HG02610 (cell line): ENCODE data around the gene MKNK2.
"Not testable (repeated sequence)": the region's sequence is repeated elsewhere in the genome, so short reads cannot be mapped to it uniquely, and the experiment has no call there.

Experiments used
- ATAC-seq: cut with Tn5 transposase; IDR thresholded peaks from one replicate; pipeline ENCODE4 v1.9.1; 2021; ENCODE audit warnings: mild to moderate bottlenecking, moderate library complexity; ENCODE audit not compliant: unreplicated experiment

The MKNK2 gene

GRCh38 chr19:2050991-2051772 lies at the start of gene MKNK2:
Gene MKNK2 (minus strand): TSS chr19:2051244. CDS start chr19:2050851, 393 bp downstream.
- peak; percentile 49 for ATAC-seq

DNA sequence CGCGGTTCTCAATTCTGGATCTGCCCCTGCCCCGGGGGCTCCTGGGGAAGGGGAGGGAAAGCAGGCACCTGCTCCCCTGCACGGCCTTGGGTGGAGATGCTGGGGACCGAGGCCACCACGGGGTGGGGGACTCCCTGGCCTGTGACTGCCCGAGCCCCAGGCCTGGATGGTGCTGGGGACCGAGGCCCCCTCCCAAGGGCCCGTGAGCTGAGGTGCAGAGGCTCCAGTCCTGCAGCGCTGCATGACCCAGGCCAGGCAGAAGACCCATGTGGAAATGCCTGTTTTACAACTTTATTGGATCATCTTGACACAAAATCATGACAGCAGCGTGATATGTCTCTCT lies 49.6 kb upstream of the MKNK2 start:
- no peak for ATAC-seq

DNA sequence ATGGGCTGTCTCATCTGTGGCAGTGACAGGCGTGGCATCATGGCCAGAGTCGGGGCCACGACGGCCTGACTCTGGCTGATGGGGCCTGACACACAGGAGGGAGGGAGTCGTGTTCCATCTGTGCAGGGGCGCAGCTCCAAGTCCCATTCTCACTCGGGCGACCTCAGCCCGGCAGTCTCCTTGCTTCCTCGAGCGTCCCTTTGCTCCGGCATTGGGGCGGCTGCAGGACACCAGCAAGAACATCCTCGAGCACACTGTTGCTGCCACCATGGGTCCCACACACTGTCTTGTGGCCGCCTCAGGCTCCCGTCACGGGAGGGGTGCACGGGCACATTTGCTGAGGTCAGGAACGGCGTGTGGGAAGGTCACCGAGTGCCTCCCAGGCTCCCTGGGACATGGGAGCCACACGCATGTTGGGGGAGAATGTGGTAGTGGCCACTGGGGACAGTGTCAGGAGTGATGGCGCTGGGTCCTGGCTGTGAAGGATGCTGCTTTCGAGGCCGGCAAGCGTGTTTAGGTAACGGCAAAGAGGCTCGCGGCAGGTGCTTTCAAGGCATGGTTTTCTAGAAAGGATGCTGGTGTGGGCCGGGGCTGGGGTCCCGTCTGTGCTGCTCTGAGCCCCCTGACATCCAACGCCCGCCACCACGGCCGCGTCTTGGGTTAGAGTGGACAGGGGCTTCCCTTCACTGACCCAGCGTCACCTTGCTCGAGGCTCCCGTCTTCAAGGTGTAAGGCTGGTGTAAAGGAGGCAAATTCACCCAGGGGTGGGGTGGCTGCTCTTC lies 49.1 kb upstream of the MKNK2 start:
- ATAC-seq = no peak

DNA sequence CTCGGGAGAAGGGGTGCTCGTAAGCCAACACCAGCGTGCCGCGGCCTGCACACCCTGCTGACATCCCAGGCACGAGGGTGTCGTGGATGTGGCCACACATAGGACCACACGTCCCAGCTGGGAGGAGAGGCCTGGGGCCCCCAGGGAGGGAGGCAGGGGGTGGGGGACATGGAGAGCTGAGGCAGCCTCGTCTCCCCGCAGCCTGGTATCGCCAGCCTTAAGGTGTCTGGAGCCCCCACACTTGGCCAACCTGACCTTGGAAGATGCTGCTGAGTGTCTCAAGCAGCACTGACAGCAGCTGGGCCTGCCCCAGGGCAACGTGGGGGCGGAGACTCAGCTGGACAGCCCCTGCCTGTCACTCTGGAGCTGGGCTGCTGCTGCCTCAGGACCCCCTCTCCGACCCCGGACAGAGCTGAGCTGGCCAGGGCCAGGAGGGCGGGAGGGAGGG lies 48.0 kb upstream of the MKNK2 start:
- no peak for ATAC-seq

DNA sequence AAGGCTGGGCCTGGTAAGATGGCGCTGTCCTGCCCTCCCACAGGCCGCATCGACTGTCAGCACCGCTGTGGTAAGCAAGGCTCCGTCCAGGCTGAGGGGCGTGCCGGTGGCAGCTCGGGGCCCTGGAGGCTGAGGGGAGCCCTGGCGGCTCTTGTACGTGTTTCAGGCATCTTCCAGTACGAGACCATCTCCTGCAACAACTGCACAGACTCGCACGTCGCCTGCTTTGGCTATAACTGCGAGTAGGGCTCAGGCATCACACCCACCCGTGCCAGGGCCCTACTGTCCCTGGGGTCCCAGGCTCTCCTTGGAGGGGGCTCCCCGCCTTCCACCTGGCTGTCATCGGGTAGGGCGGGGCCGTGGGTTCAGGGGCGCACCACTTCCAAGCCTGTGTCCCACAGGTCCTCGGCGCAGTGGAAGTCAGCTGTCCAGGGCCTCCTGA lies 46.9 kb upstream of the MKNK2 start:
- ATAC-seq = no peak

DNA sequence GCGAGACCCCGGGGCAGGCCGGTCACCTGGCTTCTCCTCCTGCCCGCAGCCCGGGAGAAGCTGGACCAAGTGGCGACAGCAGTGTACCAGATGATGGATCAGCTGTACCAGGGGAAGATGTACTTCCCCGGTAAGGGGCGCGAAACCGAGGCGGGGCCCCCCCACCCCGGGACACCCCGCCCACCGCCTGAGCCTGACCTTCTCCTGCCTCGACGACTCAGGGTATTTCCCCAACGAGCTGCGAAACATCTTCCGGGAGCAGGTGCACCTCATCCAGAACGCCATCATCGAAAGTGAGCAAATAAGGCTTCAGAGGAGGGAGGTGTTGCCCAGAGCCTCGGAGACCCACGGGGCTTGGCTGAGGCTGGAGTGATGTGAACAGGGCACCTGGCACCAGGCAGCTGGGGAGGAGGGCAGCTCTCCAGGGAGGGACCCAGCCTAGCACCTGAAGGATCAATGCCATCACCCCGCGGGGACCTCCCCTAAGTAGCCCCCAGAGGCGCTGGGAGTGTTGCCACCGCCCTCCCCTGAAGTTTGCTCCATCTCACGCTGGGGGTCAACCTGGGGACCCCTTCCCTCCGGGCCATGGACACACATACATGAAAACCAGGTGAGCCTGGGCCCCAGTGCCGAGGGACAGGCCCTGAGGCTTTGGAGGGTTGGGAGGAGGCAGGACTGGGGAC lies 46.3 kb upstream of the MKNK2 start:
- no peak for ATAC-seq

- peak; percentile 59 for ATAC-seq
Observed at GRCh38 chr19:2096480-2097202, 45.6 kb upstream of the MKNK2 start, which contains the start of gene IZUMO4. Gene IZUMO4 (plus strand): TSS chr19:2096915. CDS start chr19:2096946, 31 bp downstream.

DNA sequence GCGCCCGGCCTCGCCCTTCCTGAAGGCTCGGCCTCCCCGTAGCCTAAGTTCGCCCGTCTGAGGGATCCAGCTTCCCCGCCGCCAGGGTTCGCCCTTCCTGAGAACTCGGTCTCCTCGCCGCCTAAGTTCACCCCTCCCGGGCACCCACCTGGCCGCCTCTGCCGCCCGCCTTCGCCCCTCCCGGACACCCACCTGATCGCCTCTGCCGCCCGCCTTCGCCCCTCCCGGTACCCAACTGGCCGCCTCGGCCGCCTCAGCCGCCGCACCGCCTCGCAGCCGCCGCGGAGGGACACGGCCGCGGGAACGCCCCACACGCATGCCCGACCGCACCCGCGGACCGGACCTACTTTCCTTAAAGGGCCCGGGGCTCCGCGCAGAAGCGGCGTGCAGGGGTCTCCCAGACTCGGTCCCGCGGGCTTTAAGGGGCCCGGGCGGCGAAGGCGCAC lies 45.0 kb upstream of the MKNK2 start, which contains the start of gene MOB3A:
TSS of gene MOB3A (minus strand) at position 293 of the 446 bp plus-strand sequence. CDS start 17,766 bp downstream, outside the sequence.
- peak; percentile 28 for ATAC-seq

GRCh38 chr19:2091926-2092525 lies 41.0 kb upstream of the MKNK2 start:
- ATAC-seq = not testable (repeated sequence)

DNA sequence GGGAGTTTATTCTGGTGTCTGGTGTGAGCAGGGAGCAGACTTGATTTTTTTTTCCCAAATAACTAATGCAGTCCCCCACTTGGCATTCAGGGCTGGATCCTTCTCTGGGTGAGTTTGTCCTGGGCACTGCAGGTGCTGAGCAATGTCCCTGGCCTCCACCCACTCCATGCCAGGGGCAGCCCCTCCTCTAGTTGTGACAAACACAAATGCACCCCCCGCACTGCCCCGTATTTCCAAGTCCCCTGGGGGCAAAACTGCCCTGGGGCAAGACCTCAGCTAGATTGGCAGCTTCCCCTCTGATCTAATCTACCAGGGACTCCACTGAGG lies 38.6 kb upstream of the MKNK2 start:
- no peak for ATAC-seq

DNA sequence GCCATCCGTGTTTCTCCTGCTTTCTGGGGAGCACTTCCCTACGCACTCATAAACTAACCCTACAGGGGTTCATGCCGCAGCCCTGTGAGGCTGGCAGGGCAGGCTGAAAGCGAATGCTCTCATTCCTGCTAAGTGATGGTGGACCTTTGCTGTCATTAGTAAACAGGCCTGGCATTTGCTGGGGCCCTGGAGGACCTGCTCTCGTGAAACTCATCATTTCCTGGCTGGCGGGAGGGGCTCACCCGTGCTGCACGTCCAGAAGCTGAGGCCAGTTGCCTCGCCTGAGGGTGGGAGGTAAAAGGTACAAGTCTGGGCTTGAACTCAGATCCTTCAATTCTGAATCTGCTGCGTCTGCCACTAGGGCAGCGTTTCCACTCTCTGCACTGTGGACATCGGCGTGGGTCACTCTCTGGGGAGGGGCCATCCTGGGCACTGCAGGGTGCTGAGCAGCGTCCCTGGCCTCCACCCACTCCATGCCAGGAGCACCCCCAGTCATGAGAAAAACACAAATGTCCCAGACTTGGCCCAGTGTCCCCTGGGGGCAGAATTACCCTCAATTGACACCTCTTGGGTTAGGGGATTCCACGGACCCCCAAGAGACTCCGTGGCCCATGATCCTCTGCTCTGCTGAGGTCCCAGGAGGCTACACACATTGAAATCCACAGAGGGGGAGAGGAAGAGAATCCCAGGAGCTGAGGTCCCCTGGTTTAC lies 38.1 kb upstream of the MKNK2 start:
- ATAC-seq = no peak

DNA sequence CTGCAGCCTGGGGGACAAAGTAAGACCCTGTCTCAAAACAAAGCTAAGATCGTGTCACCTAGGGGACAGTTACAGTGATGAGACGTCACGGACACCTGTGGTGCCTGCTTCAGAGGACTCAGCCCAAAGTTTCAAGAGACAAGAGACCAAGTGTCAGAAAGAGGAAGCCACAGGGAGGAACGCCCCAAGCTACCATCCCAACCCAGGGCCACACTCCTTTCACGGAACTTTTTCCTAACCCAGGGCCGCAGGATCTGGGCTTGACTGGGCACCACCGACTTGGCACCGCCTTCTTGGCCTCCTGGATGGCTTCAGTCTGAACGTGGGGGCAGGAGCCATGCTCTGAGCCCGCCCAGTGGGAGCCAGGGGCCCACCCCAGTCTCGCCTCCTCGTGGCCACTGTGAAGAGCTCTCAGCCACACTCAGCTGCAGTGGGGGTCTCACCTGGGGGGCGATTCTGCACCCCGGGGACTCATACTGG lies 36.6 kb upstream of the MKNK2 start:
- no peak for ATAC-seq

DNA sequence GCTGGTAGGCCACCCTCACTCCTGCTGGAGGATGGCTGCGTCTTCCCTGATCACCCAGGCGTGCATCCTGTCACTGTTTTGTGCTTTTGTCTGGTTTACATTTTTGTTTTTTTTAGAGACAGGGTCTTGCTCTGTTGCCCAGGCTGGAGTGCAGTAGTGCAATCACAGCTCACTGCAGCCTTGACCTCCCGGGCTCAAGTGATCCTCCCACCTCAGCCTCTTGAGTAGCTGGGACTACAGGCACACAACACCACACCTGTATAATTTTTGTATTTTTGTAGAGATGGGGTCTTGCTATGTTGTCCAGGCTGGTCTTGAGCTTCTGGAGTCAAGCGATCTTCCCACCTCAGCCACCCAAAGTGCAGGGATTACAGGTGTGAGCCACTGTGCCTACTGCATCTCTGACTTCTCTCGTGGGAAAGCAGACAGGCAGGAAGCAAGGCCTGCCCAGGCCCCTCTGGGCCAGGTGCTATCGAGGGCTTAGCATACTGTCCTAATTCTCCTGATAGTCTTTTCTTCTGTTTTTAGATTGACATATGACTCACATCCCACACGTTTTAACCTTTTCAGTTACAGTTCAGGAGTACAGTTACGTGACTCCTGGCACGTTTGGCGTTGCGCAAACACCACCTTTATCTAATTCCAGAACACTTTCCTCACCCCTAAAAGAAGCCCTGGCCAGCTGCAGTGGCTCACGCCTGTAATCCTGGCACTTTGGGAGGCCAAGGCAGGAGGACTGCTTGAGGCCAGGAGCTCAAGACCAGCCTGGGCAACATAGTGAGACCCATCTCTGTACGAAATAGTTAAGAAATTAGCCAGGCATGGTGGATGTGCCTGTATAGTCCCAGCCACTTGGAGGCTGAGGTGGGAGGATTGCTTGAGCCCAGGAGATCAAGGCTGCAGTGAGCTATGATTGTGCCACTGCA lies 35.9 kb upstream of the MKNK2 start:
- not testable (repeated sequence) for ATAC-seq

DNA sequence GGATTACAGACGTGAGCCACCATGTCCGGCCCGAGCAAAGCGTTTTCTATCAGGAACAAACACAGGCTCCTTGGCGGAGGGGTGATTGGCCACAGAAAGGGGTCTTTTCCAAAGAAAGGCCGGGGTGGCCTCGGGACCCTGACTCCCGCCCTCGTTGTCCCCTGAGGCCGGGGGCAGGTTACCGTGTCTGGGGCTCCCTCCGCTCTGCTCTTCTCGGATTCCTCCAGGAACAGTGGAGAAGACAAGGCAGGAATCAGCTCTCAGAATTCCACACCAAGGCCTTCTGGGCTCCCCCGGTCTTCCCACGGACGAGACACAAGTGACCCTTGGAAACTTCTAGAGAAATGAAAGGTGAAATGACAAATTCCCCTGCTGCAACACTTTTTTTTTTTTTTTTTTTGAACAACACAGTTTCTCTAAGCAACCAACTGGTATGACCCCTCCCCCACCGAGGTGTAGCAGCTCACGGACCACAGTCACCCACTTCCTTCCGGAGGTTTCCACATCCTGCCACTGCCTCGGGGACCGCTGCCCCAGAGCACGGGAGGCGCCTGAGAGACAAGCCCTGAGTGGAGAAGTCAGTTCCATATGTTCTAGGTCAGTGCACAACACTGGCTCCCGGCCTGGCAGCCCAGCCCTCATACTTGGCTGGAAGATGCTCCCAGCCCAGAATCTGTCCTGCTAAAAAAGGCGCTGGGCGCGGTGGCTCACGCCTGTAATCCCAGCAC lies 34.1 kb upstream of the MKNK2 start:
- peak; percentile 36 for ATAC-seq

DNA sequence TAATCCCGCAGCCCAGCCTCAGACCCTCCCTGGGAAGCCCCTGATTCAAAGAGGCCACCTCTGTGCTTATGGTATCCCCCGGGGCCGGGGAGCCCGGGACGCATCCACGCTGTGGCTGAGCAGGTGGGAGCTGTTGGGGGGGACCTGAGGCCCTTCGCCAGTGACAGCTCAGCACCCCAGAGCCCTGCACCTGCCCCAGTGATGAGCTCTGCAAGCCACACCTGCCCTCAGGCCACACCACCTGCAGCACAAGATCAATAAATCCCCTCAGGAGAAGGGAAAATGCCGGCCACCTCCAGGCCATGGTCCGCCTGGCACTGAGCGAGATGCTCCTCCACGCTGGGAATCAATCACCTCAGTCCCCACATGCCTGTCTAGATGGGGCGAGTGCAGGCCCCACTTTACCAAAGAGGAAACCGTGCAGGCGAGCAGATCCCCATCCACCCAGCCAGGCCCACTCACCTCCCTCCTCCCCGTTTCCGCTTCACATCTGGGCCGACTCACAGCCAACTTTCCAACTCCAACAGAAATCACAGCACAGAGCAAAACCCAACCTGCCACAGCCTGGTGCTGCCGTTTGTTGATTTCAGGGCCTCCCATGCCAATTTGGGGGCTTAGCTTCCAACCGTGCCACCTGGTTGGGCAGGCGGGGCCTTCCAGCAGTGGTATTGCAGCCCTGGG lies 32.3 kb upstream of the MKNK2 start:
- ATAC-seq = no peak

- no peak for ATAC-seq
Observed at GRCh38 chr19:2081873-2082810, 31.1 kb upstream of the MKNK2 start.
